GM23338 (cell line): ENCODE measurements around the gene MARCKSL1. TPM values are rescaled to one million over a fixed set of nuclear protein-coding genes. Genes with fewer than 3 reads are reported as not detected.

ENCODE experiments used
- ATAC-seq: fragments of 200-7000 bp; cut with Tn5 transposase; 3 replicates; pipeline ENCODE4 v1.9.1; 2020
- DNase-seq: peaks from one replicate; pipeline ENCODE4 v3.0.0-alpha.2; 2015; ENCODE audit warnings: low spot score
- H2AFZ ChIP-seq: fragments of 200-600 bp; sonication (generic); 2 replicates; pipeline ENCODE4 v1.8.0; 2016; ENCODE audit warnings: antibody characterized with exemption, mild to moderate bottlenecking, moderate library complexity
- H3F3A ChIP-seq: fragments of 200-600 bp; sonication (generic); replicated peaks from 2 replicates; pipeline ENCODE4 v1.8.0; 2017; ENCODE audit warnings: antibody characterized with exemption, mixed run types, low read depth
- H3K27ac ChIP-seq: fragments of 200-600 bp; sonication (generic); 2 replicates; pipeline ENCODE4 v1.6.1; 2016; ENCODE audit warnings: low read depth
- H3K27me3 ChIP-seq: fragments of 200-600 bp; sonication (generic); 2 replicates; pipeline ENCODE4 v1.8.0; 2016; ENCODE audit warnings: mild to moderate bottlenecking, mixed run types, moderate library complexity; ENCODE audit not compliant: insufficient read depth
- H3K36me3 ChIP-seq: fragments of 200-600 bp; sonication (generic); 2 replicates; pipeline ENCODE4 v1.8.0; 2016; ENCODE audit warnings: mild to moderate bottlenecking; ENCODE audit not compliant: insufficient read depth
- H3K4me1 ChIP-seq: fragments of 200-600 bp; sonication (generic); 2 replicates; pipeline ENCODE4 v1.8.0; 2016; ENCODE audit warnings: mild to moderate bottlenecking, moderate library complexity; ENCODE audit not compliant: insufficient read depth
- H3K4me2 ChIP-seq: fragments of 200-600 bp; sonication (generic); 2 replicates; pipeline ENCODE4 v1.7.1; 2017; ENCODE audit warnings: mixed run types
- H3K4me3 ChIP-seq: fragments of 200-600 bp; sonication (generic); 2 replicates; pipeline ENCODE4 v1.6.1; 2016; ENCODE audit warnings: mixed run types
- H3K79me2 ChIP-seq: fragments of 200-600 bp; sonication (generic); replicated peaks from 2 replicates; pipeline ENCODE4 v1.8.0; 2017; ENCODE audit warnings: mild to moderate bottlenecking; ENCODE audit not compliant: insufficient read depth
- H3K9me2 ChIP-seq: fragments of 200-600 bp; sonication (generic); 2 replicates; pipeline ENCODE4 v1.8.0; 2017; ENCODE audit not compliant: insufficient read depth
- H4K20me1 ChIP-seq: fragments of 200-600 bp; sonication (generic); replicated peaks from 2 replicates; pipeline ENCODE4 v1.8.0; 2017; ENCODE audit warnings: mild to moderate bottlenecking; ENCODE audit not compliant: insufficient read depth
- H3K27ac Mint-ChIP-seq: 2 replicates; pipeline ENCODE4 v1.8.0; 2020; ENCODE audit warnings: inconsistent platforms, mild to moderate bottlenecking, moderate library complexity, mixed read lengths
- H3K27me3 Mint-ChIP-seq: 3 replicates; pipeline ENCODE4 v1.8.0; 2022; ENCODE audit warnings: low read depth, mild to moderate bottlenecking, moderate library complexity, mixed read lengths, inconsistent platforms; ENCODE audit not compliant: insufficient read depth, poor library complexity
- H3K36me3 Mint-ChIP-seq: 3 replicates; pipeline ENCODE4 v1.8.0; 2021; ENCODE audit warnings: low read depth, mild to moderate bottlenecking, inconsistent platforms, moderate library complexity, mixed read lengths
- H3K4me1 Mint-ChIP-seq: 3 replicates; pipeline ENCODE4 v1.8.0; 2020; ENCODE audit warnings: mild to moderate bottlenecking, inconsistent platforms, mixed read lengths
- H3K4me3 Mint-ChIP-seq: 3 replicates; pipeline ENCODE4 v1.8.0; 2021; ENCODE audit warnings: moderate library complexity, mild to moderate bottlenecking, inconsistent platforms, mixed read lengths
- H3K9me3 Mint-ChIP-seq: 3 replicates; pipeline ENCODE4 v1.8.0; 2020; ENCODE audit warnings: moderate library complexity, mild to moderate bottlenecking, inconsistent platforms, mixed read lengths
- EZH2phosphoT487 ChIP-seq: fragments of 200-600 bp; sonication (generic); IDR thresholded peaks from one replicate; pipeline ENCODE4 v1.8.1; 2018; ENCODE audit warnings: antibody characterized with exemption; ENCODE audit not compliant: unreplicated experiment
- NANOG ChIP-seq: IDR thresholded peaks from 2 replicates; pipeline ENCODE4 v1.6.1; 2016; ENCODE audit warnings: antibody characterized with exemption, borderline replicate concordance
- POLR2AphosphoS5 ChIP-seq: IDR thresholded peaks from 2 replicates; pipeline ENCODE4 v1.6.1; 2016; ENCODE audit warnings: antibody characterized with exemption, low read depth
- ZNF331 ChIP-seq: fragments of 250-450 bp; sonication (Bioruptor Pico); IDR thresholded peaks from 2 replicates; pipeline ENCODE4 v1.5.0; 2020; ENCODE audit warnings: low read depth, mild to moderate bottlenecking, moderate library complexity
- polyA plus RNA-seq: library from polyadenylated mRNA; unstranded; fragments of >200 nt; fragmentation: Nextera tagmentation; extraction: Ambion mirVana; gene quantifications from 2 replicates; pipeline ENCODE4 v1.2.1, GENCODE V29; 2016
- total RNA-seq: library from RNA; depleted of rRNA; stranded (reverse); fragments of >200 nt; shearing (Covaris generic); gene quantifications from 2 replicates; pipeline ENCODE4 v1.2.3, GENCODE V29; 2014
- TF ChIP-seq, protein P1 (sequence below): IDR thresholded peaks from one replicate; pipeline ENCODE4 v1.6.1; 2018; ENCODE audit warnings: antibody characterized with exemption; ENCODE audit not compliant: unreplicated experiment
- TF ChIP-seq, protein P2 (sequence below): IDR thresholded peaks from 2 replicates; pipeline ENCODE4 v1.6.1; 2016; ENCODE audit warnings: antibody characterized with exemption
- TF ChIP-seq, protein P3 (sequence below), 2 experiments: fragments of 200-600 bp in 1 of 2; sonication (generic) in 1 of 2; conservative IDR thresholded peaks; 2 replicates each; pipeline versions ENCODE4 v1.5.1 to v1.6.1; 2016 to 2017; ENCODE audit warnings: antibody characterized with exemption in 2 of 2, low read depth in 2 of 2, mild to moderate bottlenecking in 2 of 2, moderate library complexity in 1 of 2
- TF ChIP-seq, protein P4 (sequence below): fragments of 250-450 bp; sonication (Bioruptor Pico); IDR thresholded peaks from 2 replicates; pipeline ENCODE4 v1.5.0; 2020; ENCODE audit warnings: mild to moderate bottlenecking, moderate library complexity

MARCKSL1 gene
- total and polyA plus RNA-seq, 2 experiments from 2014 or later: 329 to 553 TPM

DNA sequence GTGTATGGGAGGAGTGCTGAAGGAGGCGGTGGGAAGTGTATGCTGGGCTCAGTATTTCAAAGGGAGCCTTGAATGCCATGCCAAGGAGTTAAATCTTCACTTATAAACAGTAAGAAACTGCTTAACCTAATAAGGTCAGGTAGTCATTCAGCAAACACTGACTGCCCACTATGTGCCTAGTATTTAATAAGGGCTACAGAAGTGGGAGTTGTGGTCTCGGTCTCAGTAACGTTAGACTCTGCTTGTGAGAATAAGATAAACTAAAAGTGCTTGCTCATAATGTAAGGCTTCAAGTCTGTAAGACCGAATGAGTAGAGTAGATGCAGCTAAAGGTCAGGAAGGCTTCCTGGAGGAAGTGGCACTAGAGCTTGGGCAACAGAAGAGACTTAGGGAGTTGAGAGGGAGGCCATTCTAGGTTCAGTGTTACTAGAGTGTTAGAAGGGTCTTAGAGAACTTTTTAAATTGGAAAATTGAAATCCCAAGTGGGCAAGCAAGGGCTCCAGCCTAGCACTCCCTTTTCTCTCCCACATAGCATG lies 6.0 kb downstream of the MARCKSL1 start:
- Histone ChIP-seq H3K36me3 (peaks cover 9% of the 10 kb centered on the region), H2AFZ (no peak overlapping the region), H3K9me2 (no peaks in the 10 kb centered on the region), H3K27ac (no peak overlapping the region), H3K4me1 (peaks cover 26% of the 10 kb centered on the region), H3K4me2 (no peak overlapping the region), H3K27me3 (no peaks in the 10 kb centered on the region), H3K79me2 (peaks cover 14% of the 10 kb centered on the region), H3K4me3 (no peak overlapping the region), H4K20me1 (peaks cover 40% of the 10 kb centered on the region), H3F3A (peaks cover 35% of the 10 kb centered on the region)
- Mint-ChIP-seq H3K4me3 (no peak overlapping the region), H3K9me3 (peaks cover 4% of the 10 kb centered on the region; the same call in 2 of the 3 replicates), H3K36me3 (peaks cover 87% of the 10 kb centered on the region), H3K4me1 (peaks cover 32% of the 10 kb centered on the region), H3K27ac (no peak overlapping the region), H3K27me3 (peaks cover 37% of the 10 kb centered on the region)
- DNase-seq (no peak), ATAC-seq (no peak)
- TF ChIP-seq, protein P1, sequence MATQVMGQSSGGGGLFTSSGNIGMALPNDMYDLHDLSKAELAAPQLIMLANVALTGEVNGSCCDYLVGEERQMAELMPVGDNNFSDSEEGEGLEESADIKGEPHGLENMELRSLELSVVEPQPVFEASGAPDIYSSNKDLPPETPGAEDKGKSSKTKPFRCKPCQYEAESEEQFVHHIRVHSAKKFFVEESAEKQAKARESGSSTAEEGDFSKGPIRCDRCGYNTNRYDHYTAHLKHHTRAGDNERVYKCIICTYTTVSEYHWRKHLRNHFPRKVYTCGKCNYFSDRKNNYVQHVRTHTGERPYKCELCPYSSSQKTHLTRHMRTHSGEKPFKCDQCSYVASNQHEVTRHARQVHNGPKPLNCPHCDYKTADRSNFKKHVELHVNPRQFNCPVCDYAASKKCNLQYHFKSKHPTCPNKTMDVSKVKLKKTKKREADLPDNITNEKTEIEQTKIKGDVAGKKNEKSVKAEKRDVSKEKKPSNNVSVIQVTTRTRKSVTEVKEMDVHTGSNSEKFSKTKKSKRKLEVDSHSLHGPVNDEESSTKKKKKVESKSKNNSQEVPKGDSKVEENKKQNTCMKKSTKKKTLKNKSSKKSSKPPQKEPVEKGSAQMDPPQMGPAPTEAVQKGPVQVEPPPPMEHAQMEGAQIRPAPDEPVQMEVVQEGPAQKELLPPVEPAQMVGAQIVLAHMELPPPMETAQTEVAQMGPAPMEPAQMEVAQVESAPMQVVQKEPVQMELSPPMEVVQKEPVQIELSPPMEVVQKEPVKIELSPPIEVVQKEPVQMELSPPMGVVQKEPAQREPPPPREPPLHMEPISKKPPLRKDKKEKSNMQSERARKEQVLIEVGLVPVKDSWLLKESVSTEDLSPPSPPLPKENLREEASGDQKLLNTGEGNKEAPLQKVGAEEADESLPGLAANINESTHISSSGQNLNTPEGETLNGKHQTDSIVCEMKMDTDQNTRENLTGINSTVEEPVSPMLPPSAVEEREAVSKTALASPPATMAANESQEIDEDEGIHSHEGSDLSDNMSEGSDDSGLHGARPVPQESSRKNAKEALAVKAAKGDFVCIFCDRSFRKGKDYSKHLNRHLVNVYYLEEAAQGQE: no peak
- TF ChIP-seq, protein P2, sequence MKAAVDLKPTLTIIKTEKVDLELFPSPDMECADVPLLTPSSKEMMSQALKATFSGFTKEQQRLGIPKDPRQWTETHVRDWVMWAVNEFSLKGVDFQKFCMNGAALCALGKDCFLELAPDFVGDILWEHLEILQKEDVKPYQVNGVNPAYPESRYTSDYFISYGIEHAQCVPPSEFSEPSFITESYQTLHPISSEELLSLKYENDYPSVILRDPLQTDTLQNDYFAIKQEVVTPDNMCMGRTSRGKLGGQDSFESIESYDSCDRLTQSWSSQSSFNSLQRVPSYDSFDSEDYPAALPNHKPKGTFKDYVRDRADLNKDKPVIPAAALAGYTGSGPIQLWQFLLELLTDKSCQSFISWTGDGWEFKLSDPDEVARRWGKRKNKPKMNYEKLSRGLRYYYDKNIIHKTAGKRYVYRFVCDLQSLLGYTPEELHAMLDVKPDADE: no peak
- TF ChIP-seq ZNF331 (CRISPR knock-in tag) (no peak), NANOG (no peak), POLR2AphosphoS5 (no peak), EZH2phosphoT487 (no peak)
- TF ChIP-seq, protein P3, sequence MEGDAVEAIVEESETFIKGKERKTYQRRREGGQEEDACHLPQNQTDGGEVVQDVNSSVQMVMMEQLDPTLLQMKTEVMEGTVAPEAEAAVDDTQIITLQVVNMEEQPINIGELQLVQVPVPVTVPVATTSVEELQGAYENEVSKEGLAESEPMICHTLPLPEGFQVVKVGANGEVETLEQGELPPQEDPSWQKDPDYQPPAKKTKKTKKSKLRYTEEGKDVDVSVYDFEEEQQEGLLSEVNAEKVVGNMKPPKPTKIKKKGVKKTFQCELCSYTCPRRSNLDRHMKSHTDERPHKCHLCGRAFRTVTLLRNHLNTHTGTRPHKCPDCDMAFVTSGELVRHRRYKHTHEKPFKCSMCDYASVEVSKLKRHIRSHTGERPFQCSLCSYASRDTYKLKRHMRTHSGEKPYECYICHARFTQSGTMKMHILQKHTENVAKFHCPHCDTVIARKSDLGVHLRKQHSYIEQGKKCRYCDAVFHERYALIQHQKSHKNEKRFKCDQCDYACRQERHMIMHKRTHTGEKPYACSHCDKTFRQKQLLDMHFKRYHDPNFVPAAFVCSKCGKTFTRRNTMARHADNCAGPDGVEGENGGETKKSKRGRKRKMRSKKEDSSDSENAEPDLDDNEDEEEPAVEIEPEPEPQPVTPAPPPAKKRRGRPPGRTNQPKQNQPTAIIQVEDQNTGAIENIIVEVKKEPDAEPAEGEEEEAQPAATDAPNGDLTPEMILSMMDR (conservative IDR thresholded peaks at IDR 0.05; ENCODE audit: low read depth in 2 of 2): no peak
- TF ChIP-seq, protein P4, sequence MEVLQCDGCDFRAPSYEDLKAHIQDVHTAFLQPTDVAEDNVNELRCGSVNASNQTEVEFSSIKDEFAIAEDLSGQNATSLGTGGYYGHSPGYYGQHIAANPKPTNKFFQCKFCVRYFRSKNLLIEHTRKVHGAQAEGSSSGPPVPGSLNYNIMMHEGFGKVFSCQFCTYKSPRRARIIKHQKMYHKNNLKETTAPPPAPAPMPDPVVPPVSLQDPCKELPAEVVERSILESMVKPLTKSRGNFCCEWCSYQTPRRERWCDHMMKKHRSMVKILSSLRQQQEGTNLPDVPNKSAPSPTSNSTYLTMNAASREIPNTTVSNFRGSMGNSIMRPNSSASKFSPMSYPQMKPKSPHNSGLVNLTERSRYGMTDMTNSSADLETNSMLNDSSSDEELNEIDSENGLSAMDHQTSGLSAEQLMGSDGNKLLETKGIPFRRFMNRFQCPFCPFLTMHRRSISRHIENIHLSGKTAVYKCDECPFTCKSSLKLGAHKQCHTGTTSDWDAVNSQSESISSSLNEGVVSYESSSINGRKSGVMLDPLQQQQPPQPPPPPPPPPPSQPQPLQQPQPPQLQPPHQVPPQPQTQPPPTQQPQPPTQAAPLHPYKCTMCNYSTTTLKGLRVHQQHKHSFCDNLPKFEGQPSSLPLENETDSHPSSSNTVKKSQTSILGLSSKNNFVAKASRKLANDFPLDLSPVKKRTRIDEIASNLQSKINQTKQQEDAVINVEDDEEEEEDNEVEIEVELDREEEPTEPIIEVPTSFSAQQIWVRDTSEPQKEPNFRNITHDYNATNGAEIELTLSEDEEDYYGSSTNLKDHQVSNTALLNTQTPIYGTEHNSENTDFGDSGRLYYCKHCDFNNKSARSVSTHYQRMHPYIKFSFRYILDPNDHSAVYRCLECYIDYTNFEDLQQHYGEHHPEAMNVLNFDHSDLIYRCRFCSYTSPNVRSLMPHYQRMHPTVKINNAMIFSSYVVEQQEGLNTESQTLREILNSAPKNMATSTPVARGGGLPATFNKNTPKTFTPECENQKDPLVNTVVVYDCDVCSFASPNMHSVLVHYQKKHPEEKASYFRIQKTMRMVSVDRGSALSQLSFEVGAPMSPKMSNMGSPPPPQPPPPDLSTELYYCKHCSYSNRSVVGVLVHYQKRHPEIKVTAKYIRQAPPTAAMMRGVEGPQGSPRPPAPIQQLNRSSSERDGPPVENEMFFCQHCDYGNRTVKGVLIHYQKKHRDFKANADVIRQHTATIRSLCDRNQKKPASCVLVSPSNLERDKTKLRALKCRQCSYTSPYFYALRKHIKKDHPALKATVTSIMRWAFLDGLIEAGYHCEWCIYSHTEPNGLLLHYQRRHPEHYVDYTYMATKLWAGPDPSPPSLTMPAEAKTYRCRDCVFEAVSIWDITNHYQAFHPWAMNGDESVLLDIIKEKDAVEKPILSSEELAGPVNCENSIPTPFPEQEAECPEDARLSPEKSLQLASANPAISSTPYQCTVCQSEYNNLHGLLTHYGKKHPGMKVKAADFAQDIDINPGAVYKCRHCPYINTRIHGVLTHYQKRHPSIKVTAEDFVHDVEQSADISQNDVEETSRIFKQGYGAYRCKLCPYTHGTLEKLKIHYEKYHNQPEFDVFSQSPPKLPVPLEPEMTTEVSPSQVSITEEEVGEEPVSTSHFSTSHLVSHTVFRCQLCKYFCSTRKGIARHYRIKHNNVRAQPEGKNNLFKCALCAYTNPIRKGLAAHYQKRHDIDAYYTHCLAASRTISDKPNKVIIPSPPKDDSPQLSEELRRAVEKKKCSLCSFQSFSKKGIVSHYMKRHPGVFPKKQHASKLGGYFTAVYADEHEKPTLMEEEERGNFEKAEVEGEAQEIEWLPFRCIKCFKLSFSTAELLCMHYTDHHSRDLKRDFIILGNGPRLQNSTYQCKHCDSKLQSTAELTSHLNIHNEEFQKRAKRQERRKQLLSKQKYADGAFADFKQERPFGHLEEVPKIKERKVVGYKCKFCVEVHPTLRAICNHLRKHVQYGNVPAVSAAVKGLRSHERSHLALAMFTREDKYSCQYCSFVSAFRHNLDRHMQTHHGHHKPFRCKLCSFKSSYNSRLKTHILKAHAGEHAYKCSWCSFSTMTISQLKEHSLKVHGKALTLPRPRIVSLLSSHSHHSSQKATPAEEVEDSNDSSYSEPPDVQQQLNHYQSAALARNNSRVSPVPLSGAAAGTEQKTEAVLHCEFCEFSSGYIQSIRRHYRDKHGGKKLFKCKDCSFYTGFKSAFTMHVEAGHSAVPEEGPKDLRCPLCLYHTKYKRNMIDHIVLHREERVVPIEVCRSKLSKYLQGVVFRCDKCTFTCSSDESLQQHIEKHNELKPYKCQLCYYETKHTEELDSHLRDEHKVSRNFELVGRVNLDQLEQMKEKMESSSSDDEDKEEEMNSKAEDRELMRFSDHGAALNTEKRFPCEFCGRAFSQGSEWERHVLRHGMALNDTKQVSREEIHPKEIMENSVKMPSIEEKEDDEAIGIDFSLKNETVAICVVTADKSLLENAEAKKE (CRISPR knock-in tag): no peak
